MM.1S (cell line): Measurements from ENCODE around the gene CTTNBP2NL.

ENCODE experiments used
- DNase-seq: peaks from one replicate; pipeline ENCODE4 v3.0.0-alpha.2; 2015
- H2AFZ ChIP-seq: fragments of 300-600 bp; sonication (generic); 2 replicates; pipeline ENCODE4 v1.6.0; 2016; ENCODE audit warnings: antibody characterized with exemption, low read length
- H3F3A ChIP-seq: fragments of 300-600 bp; sonication (generic); 2 replicates; pipeline ENCODE4 v1.6.1; 2016; ENCODE audit warnings: mild to moderate bottlenecking, antibody characterized with exemption, low read length, moderate library complexity, mixed read lengths; ENCODE audit not compliant: insufficient read depth
- H3K27ac ChIP-seq: fragments of 300-600 bp; sonication (generic); 2 replicates; pipeline ENCODE4 v1.5.1; 2016; ENCODE audit warnings: mild to moderate bottlenecking, low read length
- H3K27me3 ChIP-seq: fragments of 300-600 bp; sonication (generic); replicated peaks from 2 replicates; pipeline ENCODE4 v1.6.0; 2016; ENCODE audit warnings: low read length; ENCODE audit not compliant: insufficient read depth
- H3K36me3 ChIP-seq: fragments of 300-600 bp; sonication (generic); replicated peaks from 2 replicates; pipeline ENCODE4 v1.6.1; 2016; ENCODE audit warnings: mild to moderate bottlenecking, low read length, mixed read lengths; ENCODE audit not compliant: insufficient read depth
- H3K4me1 ChIP-seq: fragments of 300-600 bp; sonication (generic); 2 replicates; pipeline ENCODE4 v1.6.1; 2016; ENCODE audit warnings: low read length, mixed read lengths
- H3K4me2 ChIP-seq: fragments of 300-600 bp; sonication (generic); 2 replicates; pipeline ENCODE4 v1.6.0; 2016; ENCODE audit warnings: low read depth, low read length
- H3K4me3 ChIP-seq: fragments of 300-600 bp; sonication (generic); 2 replicates; pipeline ENCODE4 v1.5.1; 2016; ENCODE audit warnings: low read length, mixed read lengths
- H3K79me2 ChIP-seq: fragments of 300-600 bp; sonication (generic); 2 replicates; pipeline ENCODE4 v1.6.1; 2016; ENCODE audit warnings: mixed run types, low read length, mixed read lengths
- H3K9ac ChIP-seq: fragments of 300-600 bp; sonication (generic); 2 replicates; pipeline ENCODE4 v1.6.1; 2016; ENCODE audit warnings: low read length, mixed read lengths
- H3K9me2 ChIP-seq: fragments of 300-600 bp; sonication (generic); replicated peaks from 2 replicates; pipeline ENCODE4 v1.6.1; 2016; ENCODE audit warnings: mild to moderate bottlenecking, low read length, mixed read lengths; ENCODE audit not compliant: insufficient read depth
- H3K9me3 ChIP-seq: fragments of 300-600 bp; sonication (generic); replicated peaks from 2 replicates; pipeline ENCODE4 v1.6.1; 2016; ENCODE audit warnings: mild to moderate bottlenecking, low read length, mixed read lengths; ENCODE audit not compliant: insufficient read depth
- H4K20me1 ChIP-seq: fragments of 300-600 bp; sonication (generic); 2 replicates; pipeline ENCODE4 v1.6.1; 2016; ENCODE audit warnings: mild to moderate bottlenecking, low read length, moderate library complexity, mixed read lengths; ENCODE audit not compliant: insufficient read depth
- EZH2 ChIP-seq: fragments of 300-600 bp; sonication (generic); optimal IDR thresholded peaks from 2 replicates; pipeline ENCODE3; 2017; ENCODE audit warnings: low read depth, mild to moderate bottlenecking, antibody characterized with exemption, low read length, mixed read lengths
- EZH2phosphoT487 ChIP-seq: fragments of 300-600 bp; sonication (generic); IDR thresholded peaks from 2 replicates; pipeline ENCODE4 v1.6.1; 2018; ENCODE audit warnings: antibody characterized with exemption, low read length
- TF ChIP-seq, protein P1 (sequence below): fragments of 300-600 bp; sonication (generic); IDR thresholded peaks from 2 replicates; pipeline ENCODE4 v1.5.1; 2016; ENCODE audit warnings: antibody characterized with exemption, low read length, mixed read lengths

CTTNBP2NL gene

DNA sequence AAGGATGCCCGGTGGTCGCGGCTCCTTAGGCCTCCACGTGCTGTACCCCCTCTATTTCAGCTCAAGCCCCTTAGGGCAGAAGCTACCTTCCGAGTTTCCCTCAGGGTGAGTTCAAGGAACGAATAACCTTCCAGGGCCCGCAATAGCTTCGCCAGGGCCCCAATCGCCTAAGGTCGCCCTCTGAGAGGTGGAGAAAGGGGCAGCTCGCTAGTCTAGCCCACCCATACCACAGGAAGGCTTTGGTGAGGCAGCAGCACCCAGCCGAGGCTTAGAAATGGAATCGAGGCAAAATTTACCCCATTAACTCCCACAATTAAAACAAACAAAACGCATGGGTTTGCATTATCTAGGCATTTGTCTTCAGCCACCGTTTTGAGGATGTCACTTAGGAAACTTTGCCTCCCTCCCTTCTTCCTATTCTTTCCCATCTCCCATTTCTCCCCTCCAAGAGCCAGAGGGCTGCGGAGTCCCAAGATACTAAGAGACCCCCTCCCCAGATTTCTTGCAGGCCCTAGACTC lies 113.7 kb downstream of the CTTNBP2NL start:
- no peaks in the 10 kb centered on the region for H3K36me3 ChIP-seq
- H3K9ac ChIP-seq = no peak overlapping the region
- H3K4me1 ChIP-seq = no peaks in the 10 kb centered on the region
- no peak overlapping the region for H2AFZ ChIP-seq
- H3K4me2 ChIP-seq = no peak overlapping the region
- H4K20me1 ChIP-seq = no peaks in the 10 kb centered on the region
- no peak overlapping the region for H3K27ac ChIP-seq
- TF ChIP-seq EZH2 = no peak
- TF ChIP-seq, protein P1, sequence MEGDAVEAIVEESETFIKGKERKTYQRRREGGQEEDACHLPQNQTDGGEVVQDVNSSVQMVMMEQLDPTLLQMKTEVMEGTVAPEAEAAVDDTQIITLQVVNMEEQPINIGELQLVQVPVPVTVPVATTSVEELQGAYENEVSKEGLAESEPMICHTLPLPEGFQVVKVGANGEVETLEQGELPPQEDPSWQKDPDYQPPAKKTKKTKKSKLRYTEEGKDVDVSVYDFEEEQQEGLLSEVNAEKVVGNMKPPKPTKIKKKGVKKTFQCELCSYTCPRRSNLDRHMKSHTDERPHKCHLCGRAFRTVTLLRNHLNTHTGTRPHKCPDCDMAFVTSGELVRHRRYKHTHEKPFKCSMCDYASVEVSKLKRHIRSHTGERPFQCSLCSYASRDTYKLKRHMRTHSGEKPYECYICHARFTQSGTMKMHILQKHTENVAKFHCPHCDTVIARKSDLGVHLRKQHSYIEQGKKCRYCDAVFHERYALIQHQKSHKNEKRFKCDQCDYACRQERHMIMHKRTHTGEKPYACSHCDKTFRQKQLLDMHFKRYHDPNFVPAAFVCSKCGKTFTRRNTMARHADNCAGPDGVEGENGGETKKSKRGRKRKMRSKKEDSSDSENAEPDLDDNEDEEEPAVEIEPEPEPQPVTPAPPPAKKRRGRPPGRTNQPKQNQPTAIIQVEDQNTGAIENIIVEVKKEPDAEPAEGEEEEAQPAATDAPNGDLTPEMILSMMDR = no peak
- no peak for TF ChIP-seq EZH2phosphoT487
- H3F3A ChIP-seq = no peaks in the 10 kb centered on the region
- no peaks in the 10 kb centered on the region for H3K9me2 ChIP-seq
- no peaks in the 10 kb centered on the region for H3K27me3 ChIP-seq
- H3K4me3 ChIP-seq = no peak overlapping the region
- DNase-seq = no peak
- no peaks in the 10 kb centered on the region for H3K79me2 ChIP-seq
- no peaks in the 10 kb centered on the region for H3K9me3 ChIP-seq

DNA sequence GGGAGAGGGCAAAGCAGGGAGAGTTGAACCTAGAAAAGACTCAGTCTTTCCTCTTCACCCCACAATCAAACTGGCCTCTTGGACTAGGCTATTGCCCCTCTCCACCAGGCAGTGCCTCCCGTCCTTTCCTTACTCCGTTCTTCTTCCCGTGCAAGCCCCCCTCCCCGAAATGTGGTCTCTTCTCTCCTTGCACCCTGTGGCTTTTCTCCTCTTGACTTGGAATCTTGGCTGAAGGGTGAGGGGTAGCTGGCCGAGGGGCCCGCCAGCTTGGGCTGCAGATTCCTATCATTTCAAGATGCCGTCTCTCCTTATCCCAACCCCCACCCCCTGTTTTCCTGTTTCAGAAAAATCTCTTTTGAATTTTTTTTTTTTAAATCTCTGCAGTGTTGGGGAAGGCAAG lies 114.3 kb downstream of the CTTNBP2NL start:
- H3F3A ChIP-seq = no peaks in the 10 kb centered on the region
- no peaks in the 10 kb centered on the region for H3K4me1 ChIP-seq
- H3K9ac ChIP-seq = no peak overlapping the region
- H3K27ac ChIP-seq = no peak overlapping the region
- no peaks in the 10 kb centered on the region for H3K9me2 ChIP-seq
- H3K27me3 ChIP-seq = no peaks in the 10 kb centered on the region
- no peaks in the 10 kb centered on the region for H3K36me3 ChIP-seq
- TF ChIP-seq, protein P1 = no peak
- no peak for TF ChIP-seq EZH2phosphoT487
- no peaks in the 10 kb centered on the region for H3K9me3 ChIP-seq
- no peaks in the 10 kb centered on the region for H4K20me1 ChIP-seq
- no peak overlapping the region for H3K4me3 ChIP-seq
- H3K79me2 ChIP-seq = no peaks in the 10 kb centered on the region
- DNase-seq = no peak
- H3K4me2 ChIP-seq = no peak overlapping the region
- no peak overlapping the region for H2AFZ ChIP-seq
